Inflammatory macrophage (primary cell): ENCODE results near the gene NFIC.
"Not testable (repeated sequence)": the region's sequence is repeated elsewhere in the genome, so short reads cannot be mapped to it uniquely, and the experiment has no call there.

Experiments
- DNase-seq, 2 donors: peaks; one replicate each; pipeline ENCODE4 v3.0.0-alpha.2; 2020 to 2022

Gene NFIC

GRCh38 chr19:3399311-3399710 lies 32.9 kb downstream of the NFIC start:
- DNase-seq, result not testable (repeated sequence)

GRCh38 chr19:3401004-3401768 lies 34.8 kb downstream of the NFIC start:
- no peak for DNase-seq

GRCh38 chr19:3402631-3403443 lies 36.5 kb downstream of the NFIC start:
- DNase-seq, result no peak

- no peak for DNase-seq
Observed at GRCh38 chr19:3403489-3404323, 37.3 kb downstream of the NFIC start.

GRCh38 chr19:3404324-3405260 lies 38.2 kb downstream of the NFIC start:
- no peak for DNase-seq

GRCh38 chr19:3405261-3405653 lies 38.9 kb downstream of the NFIC start:
- no peak for DNase-seq

- DNase-seq, result no peak
Observed at GRCh38 chr19:3406571-3407111, 40.3 kb downstream of the NFIC start.

GRCh38 chr19:3407556-3408516 lies 41.5 kb downstream of the NFIC start:
- DNase-seq, result no peak

GRCh38 chr19:3408996-3409345 lies 42.6 kb downstream of the NFIC start:
- DNase-seq, result no peak

GRCh38 chr19:3409346-3410064 lies 43.1 kb downstream of the NFIC start:
- DNase-seq, result no peak

GRCh38 chr19:3411636-3412035 lies 45.3 kb downstream of the NFIC start:
- DNase-seq, result no peak

GRCh38 chr19:3412066-3412465 lies 45.7 kb downstream of the NFIC start:
- no peak for DNase-seq

- no peak for DNase-seq
Observed at GRCh38 chr19:3413796-3414327, 47.5 kb downstream of the NFIC start.

GRCh38 chr19:3415695-3416094 lies 49.3 kb downstream of the NFIC start:
- DNase-seq, result no peak

GRCh38 chr19:3420244-3420755 lies 53.9 kb downstream of the NFIC start:
- DNase-seq, result no peak

- no peak for DNase-seq
Observed at GRCh38 chr19:3420909-3421619, 54.7 kb downstream of the NFIC start.

- DNase-seq, result not testable (repeated sequence)
Observed at GRCh38 chr19:3421656-3422055, 55.3 kb downstream of the NFIC start.

- no peak for DNase-seq
Observed at GRCh38 chr19:3423183-3423829, 56.9 kb downstream of the NFIC start.
